GM10847 (cell line): ENCODE results near the gene ASS1.

Experiments
- POLR2A ChIP-seq: IDR thresholded peaks from 2 replicates; pipeline ENCODE4 v1.6.1; 2011; ENCODE audit not compliant: insufficient read length; ENCODE audit errors: extremely low read depth

The ASS1 gene

DNA sequence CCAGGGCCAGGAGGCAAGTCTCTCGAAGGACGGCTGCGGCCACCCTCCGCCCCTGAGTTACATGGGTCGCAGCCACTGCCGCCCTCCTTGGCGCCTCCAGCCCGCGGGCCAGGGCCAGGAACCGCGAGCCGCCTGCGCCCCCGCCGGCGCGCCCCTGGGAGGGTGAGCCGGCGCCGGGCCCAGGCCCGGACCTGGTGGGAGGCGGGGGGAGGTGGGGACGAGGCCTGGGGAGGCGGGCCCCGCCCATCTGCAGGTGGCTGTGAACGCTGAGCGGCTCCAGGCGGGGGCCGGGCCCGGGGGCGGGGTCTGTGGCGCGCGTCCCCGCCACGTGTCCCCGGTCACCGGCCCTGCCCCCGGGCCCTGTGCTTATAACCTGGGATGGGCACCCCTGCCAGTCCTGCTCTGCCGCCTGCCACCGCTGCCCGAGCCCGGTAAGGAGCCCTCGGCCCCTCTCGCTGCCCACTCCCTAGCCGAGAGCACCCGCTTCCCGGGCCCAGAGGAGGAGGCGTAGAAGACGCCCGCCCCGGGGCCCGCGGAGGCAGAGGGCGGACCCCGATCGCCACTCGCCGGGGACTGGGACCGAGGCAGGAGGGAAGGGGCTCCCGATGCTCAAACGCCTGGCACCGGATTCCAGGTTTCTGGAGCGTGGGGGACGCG, at the start of gene ASS1:
TSS of gene ASS1 (plus strand) at position 397 of the 657 bp plus-strand sequence. CDS start 7,268 bp downstream, outside the sequence.
- no peak for TF ChIP-seq POLR2A

- no peak for TF ChIP-seq POLR2A
Measured at GRCh38 chr9:130395810-130396435, 48.8 kb upstream of the ASS1 start.

DNA sequence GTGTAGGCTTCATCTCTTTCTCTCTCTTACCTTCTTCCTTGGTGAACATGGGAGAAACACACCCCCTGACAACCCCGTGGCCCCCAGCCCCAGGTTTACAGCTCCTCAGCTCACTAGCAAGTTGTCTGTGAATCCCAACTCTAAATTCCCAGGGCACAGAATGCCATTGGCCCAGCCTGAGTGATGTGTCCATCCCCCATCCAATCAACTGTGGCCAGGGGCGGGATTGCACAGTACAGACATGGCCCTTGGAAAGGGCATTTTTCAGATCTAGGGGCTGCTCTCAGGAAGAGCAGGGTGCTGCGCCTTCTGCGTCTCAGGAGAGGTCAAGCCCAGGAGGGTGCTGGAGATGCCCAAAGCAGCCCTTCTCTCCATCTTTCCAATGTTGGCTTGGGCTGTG, 48.2 kb upstream of the ASS1 start:
- no peak for TF ChIP-seq POLR2A

- TF ChIP-seq POLR2A = no peak
Measured at GRCh38 chr9:130398487-130399240, 46.1 kb upstream of the ASS1 start.

GRCh38 chr9:130399768-130400167, 45.0 kb upstream of the ASS1 start:
- no peak for TF ChIP-seq POLR2A

DNA sequence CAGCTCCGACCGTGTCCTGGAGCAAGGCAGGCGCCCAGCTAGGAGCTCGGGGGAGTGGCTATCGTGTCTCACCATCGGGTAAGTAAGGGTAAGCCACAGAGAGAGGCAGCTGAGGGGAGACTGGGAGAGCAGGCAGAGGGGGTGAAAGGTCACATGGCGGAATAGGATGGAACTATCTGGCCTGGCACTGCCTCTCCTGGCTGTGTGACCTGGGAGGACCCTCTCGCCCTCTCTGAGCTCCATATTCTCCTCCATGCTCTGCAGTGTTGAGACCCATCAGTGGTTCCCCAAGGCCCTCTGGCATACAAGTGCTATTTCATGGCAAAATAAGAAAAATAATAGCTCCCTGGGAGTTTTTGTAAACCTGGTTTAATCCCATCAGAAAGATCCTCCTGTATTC, 43.9 kb upstream of the ASS1 start:
- TF ChIP-seq POLR2A = no peak

- no peak for TF ChIP-seq POLR2A
Measured at GRCh38 chr9:130402243-130402642, 42.5 kb upstream of the ASS1 start.

- no peak for TF ChIP-seq POLR2A
Measured at GRCh38 chr9:130402645-130403440, 41.9 kb upstream of the ASS1 start.

- no peak for TF ChIP-seq POLR2A
Measured at GRCh38 chr9:130405657-130406257, 39.0 kb upstream of the ASS1 start.

GRCh38 chr9:130406278-130406895, 38.4 kb upstream of the ASS1 start:
- TF ChIP-seq POLR2A = no peak

DNA sequence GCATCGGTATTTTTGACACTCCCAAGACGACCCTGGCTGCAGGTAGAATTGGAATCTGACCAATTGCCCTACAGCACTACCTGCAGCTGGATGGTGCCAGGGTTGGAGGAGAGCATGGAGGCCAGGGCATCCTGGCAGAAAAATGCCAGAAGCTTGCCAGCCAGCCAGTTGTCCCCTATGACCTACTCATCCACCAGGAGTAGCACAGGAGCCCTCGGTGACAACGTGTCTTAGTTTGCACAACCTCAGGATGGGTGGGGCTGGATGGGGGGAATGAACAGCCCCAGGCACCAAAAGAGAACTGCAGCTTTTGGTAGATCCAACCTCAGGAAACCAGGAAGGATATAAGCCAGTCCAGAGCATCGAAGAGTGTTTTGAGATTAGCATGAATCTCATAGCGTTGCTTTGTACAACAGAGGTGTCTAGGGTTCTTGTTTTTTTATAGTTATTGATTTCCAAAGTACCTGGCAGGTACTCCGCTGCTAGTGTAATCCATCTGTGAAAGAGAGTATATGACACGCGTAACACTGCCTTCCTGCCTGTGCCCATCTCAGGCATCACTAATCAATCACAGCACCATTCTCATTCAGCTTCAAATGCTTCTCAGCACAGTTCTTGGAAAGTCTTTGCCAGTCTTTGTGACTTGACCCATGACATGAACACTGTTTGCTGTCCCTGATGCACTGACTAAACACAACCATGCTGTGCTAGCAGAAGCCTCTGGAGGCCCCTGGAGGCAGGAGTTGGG, 36.7 kb upstream of the ASS1 start:
- TF ChIP-seq POLR2A = no peak

DNA sequence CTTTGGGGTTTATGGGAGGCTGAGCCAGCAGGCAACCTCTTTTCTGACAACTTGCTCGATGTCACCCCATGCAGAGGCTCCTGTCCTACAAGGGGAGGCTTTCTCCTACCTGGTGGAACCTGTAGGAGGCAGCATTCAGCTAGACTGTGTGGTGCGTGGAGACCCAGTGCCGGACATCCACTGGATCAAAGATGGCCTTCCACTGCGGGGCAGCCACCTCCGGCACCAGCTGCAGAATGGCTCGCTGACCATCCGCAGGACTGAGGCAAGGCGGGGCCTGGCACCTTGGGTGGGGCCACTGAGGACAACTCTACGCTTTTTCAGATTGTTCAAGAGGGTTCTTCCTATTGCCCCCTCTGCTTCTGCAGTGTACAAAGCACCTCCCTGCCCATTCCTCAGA, 36.1 kb upstream of the ASS1 start:
- no peak for TF ChIP-seq POLR2A

DNA sequence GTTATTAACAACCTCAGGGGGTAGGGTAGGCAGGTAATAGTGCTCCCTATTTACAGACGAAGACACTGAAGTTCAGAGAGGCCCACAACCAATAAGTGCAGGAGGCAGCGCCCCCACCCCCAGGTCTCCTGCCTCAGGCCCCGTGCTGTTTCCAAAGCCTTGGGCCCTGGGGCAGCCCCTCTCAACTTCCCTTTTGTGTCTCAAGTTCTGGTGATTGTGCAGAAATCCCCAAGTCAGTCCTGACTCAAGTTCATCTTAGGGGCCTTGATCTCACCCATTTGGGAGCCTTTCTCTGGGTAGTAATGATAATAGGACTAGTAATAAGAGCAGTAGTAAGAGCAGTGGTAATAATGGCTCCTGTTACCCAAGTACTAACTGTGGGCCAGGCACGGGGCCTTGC, 35.5 kb upstream of the ASS1 start:
- TF ChIP-seq POLR2A = no peak

DNA sequence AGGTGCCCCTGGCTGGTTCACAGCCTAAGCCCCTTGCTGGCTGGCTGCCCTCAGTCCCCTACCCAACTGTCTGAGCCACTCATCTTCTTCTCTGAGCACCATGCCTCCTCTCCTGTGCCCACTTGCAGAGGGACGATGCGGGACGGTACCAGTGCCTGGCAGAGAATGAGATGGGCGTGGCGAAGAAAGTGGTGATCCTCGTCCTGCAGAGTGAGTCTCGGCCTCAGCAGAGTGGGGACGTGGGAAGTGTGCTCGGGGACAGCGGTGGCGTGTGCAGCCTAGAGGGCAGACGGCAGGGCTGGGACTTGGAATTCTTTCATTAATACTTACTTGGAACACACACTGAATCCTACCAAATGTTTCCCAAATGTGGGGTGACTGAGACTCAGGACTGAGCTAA, 34.3 kb upstream of the ASS1 start:
- no peak for TF ChIP-seq POLR2A
